HepG2 (cell line): ENCODE data around the gene LGALS1. TPM values are rescaled to one million over a fixed set of nuclear protein-coding genes. Genes with fewer than 3 reads are reported as not detected.

Source experiments
- ATF5 ChIP-seq: sonication (generic); formaldehyde crosslinking; IDR thresholded peaks from 2 replicates; pipeline ENCODE4 v1.4.0; 2020; ENCODE audit warnings: mild to moderate bottlenecking, low read depth, missing genetic modification reagents
- BORCS8-MEF2B ChIP-seq: sonication (generic); formaldehyde crosslinking; IDR thresholded peaks from 2 replicates; pipeline ENCODE4 v1.8.0; 2022; ENCODE audit warnings: mild to moderate bottlenecking, missing genetic modification reagents
- ELK4 ChIP-seq: sonication (generic); formaldehyde crosslinking; IDR thresholded peaks from 2 replicates; pipeline ENCODE4 v1.9.0; 2021; ENCODE audit warnings: missing genetic modification reagents, borderline replicate concordance
- EZH2 ChIP-seq: conservative IDR thresholded peaks from 2 replicates; pipeline ENCODE4 v1.6.1; 2012; ENCODE audit warnings: mild to moderate bottlenecking, low read depth, low read length, moderate library complexity
- FOXA3 ChIP-seq: IDR thresholded peaks from 2 replicates; pipeline ENCODE4 v1.6.1; 2016; ENCODE audit warnings: missing genetic modification reagents, missing compliant biosample characterization
- HDAC2 ChIP-seq: sonication (generic); formaldehyde crosslinking; IDR thresholded peaks from 2 replicates; pipeline ENCODE4 v1.4.0; 2020; ENCODE audit warnings: missing genetic modification reagents
- HDAC6 ChIP-seq: fragments of 200-600 bp; sonication (generic); IDR thresholded peaks from 2 replicates; pipeline ENCODE4 v1.7.0; 2017; ENCODE audit warnings: mild to moderate bottlenecking, antibody characterized with exemption, low read length, low read depth
- HNF4A ChIP-seq: sonication (generic); formaldehyde crosslinking; IDR thresholded peaks from 2 replicates; pipeline ENCODE4 v1.4.0; 2020; ENCODE audit warnings: missing genetic modification reagents
- HNRNPK ChIP-seq: fragments of 200-400 bp; formaldehyde crosslinking; IDR thresholded peaks from 2 replicates; pipeline ENCODE4 v1.6.1; 2018; ENCODE audit warnings: low read length, low read depth, moderate library complexity, mild to moderate bottlenecking; ENCODE audit not compliant: poor library complexity, severe bottlenecking
- KDM5A ChIP-seq: fragments of 200-600 bp; sonication (generic); IDR thresholded peaks from 2 replicates; pipeline ENCODE4 v1.7.0; 2018; ENCODE audit warnings: antibody characterized with exemption, mild to moderate bottlenecking, low read length, borderline replicate concordance
- NR1H2 ChIP-seq: sonication (generic); formaldehyde crosslinking; IDR thresholded peaks from 2 replicates; pipeline ENCODE4 v1.8.1; 2022; ENCODE audit warnings: low read depth, missing genetic modification reagents, borderline replicate concordance
- PHB2 ChIP-seq: fragments of 450-650 bp; IDR thresholded peaks from 2 replicates; pipeline ENCODE4 v1.6.1; 2018; ENCODE audit not compliant: partially characterized antibody
- PHF5A ChIP-seq: IDR thresholded peaks from one replicate; pipeline ENCODE4 v1.6.1; 2018; ENCODE audit warnings: low read depth, missing genetic modification reagents; ENCODE audit not compliant: unreplicated experiment
- PPARG ChIP-seq: conservative IDR thresholded peaks from 2 replicates; pipeline ENCODE4 v1.6.1; 2016; ENCODE audit warnings: missing biosample characterization, missing genetic modification reagents
- SNAI1 ChIP-seq: sonication (generic); formaldehyde crosslinking; IDR thresholded peaks from 2 replicates; pipeline ENCODE4 v1.5.0; 2020; ENCODE audit warnings: mild to moderate bottlenecking, missing genetic modification reagents, borderline replicate concordance
- THAP7 ChIP-seq: sonication (generic); formaldehyde crosslinking; IDR thresholded peaks from 2 replicates; pipeline ENCODE4 v1.8.1; 2023; ENCODE audit warnings: mild to moderate bottlenecking, missing genetic modification reagents
- ZFP82 ChIP-seq: sonication (generic); formaldehyde crosslinking; IDR thresholded peaks from 2 replicates; pipeline ENCODE4 v1.5.1; 2020; ENCODE audit warnings: mild to moderate bottlenecking, missing genetic modification reagents, borderline replicate concordance
- ZGPAT ChIP-seq: IDR thresholded peaks from 2 replicates; pipeline ENCODE4 v1.6.1; 2016; ENCODE audit warnings: mild to moderate bottlenecking
- ZNF232 ChIP-seq: sonication (generic); formaldehyde crosslinking; IDR thresholded peaks from 2 replicates; pipeline ENCODE4 v1.4.0; 2020; ENCODE audit warnings: missing genetic modification reagents, borderline replicate concordance
- ZNF234 ChIP-seq: sonication (generic); formaldehyde crosslinking; conservative IDR thresholded peaks from 2 replicates; pipeline ENCODE4 v1.5.1; 2020; ENCODE audit warnings: mild to moderate bottlenecking, missing genetic modification reagents
- ZNF256 ChIP-seq: sonication (generic); formaldehyde crosslinking; conservative IDR thresholded peaks from 2 replicates; pipeline ENCODE4 v1.4.0; 2020; ENCODE audit warnings: missing genetic modification reagents
- ZNF639 ChIP-seq: conservative IDR thresholded peaks from 2 replicates; pipeline ENCODE4 v1.6.1; 2018; ENCODE audit warnings: missing genetic modification reagents
- ZNF644 ChIP-seq: IDR thresholded peaks from 2 replicates; pipeline ENCODE4 v1.6.1; 2016; ENCODE audit warnings: low read depth
- ZNF749 ChIP-seq: sonication (generic); formaldehyde crosslinking; IDR thresholded peaks from 2 replicates; pipeline ENCODE4 v1.8.0; 2022; ENCODE audit warnings: mild to moderate bottlenecking, missing genetic modification reagents, moderate library complexity, borderline replicate concordance
- ZNF879 ChIP-seq: sonication (generic); formaldehyde crosslinking; IDR thresholded peaks from 2 replicates; pipeline ENCODE4 v1.8.1; 2023; ENCODE audit warnings: missing genetic modification reagents
- polyA plus RNA-seq, 8 experiments: library from polyadenylated mRNA; depleted of rRNA in 3 of 8; stranded (reverse) in 7 of 8; unstranded in 1 of 8; fragments of >200 nt; fragmentation: Illumina TruSeq in 4 of 8; extraction: Trizol in 4 of 8; gene quantifications; 2 replicates each; pipeline versions ENCODE4 v1.2.1 to v1.2.3, GENCODE V29; 2011 to 2016; ENCODE audit warnings: low read depth in 4 of 8, missing spikeins in 1 of 8, mixed read lengths in 1 of 8; ENCODE audit not compliant: insufficient read depth in 1 of 8
- total RNA-seq, 5 experiments: library from RNA; depleted of rRNA; stranded (reverse); fragments of >200 nt; fragmentation: Illumina TruSeq; extraction: Trizol; gene quantifications; 2 replicates each; pipeline ENCODE4 v1.2.3, GENCODE V29; 2016; ENCODE audit warnings: low read depth in 1 of 5

The LGALS1 gene
- total and polyA plus RNA-seq, 2 of the 13 experiments (the other 11 are each of a cell fraction or from before 2014, with no cell fraction given), result 103 to 858 TPM

GRCh38 chr22:37658133-37659065 lies 17.0 kb upstream of the LGALS1 start, which contains the start of gene PDXP (continued):
- TF ChIP-seq ATF5 (no peak), ZNF232 (0 out of 2 replicates have a peak, but pooled peaks have one; percentile 60), PHF5A (CRISPR knock-in tag) (no peak), SNAI1 (CRISPR knock-in tag) (no peak), PHB2 (no peak), FOXA3 (CRISPR knock-in tag) (0 out of 2 replicates have a peak, but pooled peaks have one; percentile 3), HDAC6 (no peak), ZNF749 (CRISPR knock-in tag) (no peak), ZFP82 (CRISPR knock-in tag) (no peak), ZNF256 (CRISPR knock-in tag) (no peak), ZNF639 (0 out of 2 replicates have a peak, but pooled peaks have one; percentile 45), ZNF234 (CRISPR knock-in tag) (no peak), ZGPAT (CRISPR knock-in tag) (peak; percentile 42; the same call in 1 of the 2 replicates), HDAC2 (CRISPR knock-in tag) (no peak), THAP7 (no peak), ELK4 (CRISPR knock-in tag) (no peak), PPARG (peak; percentile 9; the same call in 1 of the 2 replicates), HNF4A (CRISPR knock-in tag) (no peak), NR1H2 (CRISPR knock-in tag) (no peak), BORCS8-MEF2B (no peak), ZNF644 (CRISPR knock-in tag) (no peak), EZH2 (no peak), KDM5A (peak; percentile 69; the same call in 1 of the 2 replicates), HNRNPK (no peak), ZNF879 (no peak)
